Cardiac muscle cell (in vitro differentiated cells and primary cell): ENCODE measurements around the gene RBM28. TPM values are rescaled to one million over a fixed set of nuclear protein-coding genes. Genes with fewer than 3 reads are reported as not detected.
A peak's percentile ranks its signal among the peaks of the same experiment; 100 is the strongest.

Experiments used
- DNase-seq, 2 donors: peaks; one replicate each; pipeline versions ENCODE4 v3.0.0 to v3.0.0-alpha.2; 2010 to 2017; ENCODE audit warnings: low read depth in 1 of 2, low spot score in 1 of 2
- H3K27ac ChIP-seq: fragments of 200-600 bp; sonication (generic); 2 replicates; pipeline ENCODE4 v1.5.1; 2016
- H3K27me3 ChIP-seq: fragments of 200-600 bp; sonication (generic); 2 replicates; pipeline ENCODE4 v1.6.0; 2016; ENCODE audit warnings: control low read depth
- H3K36me3 ChIP-seq: fragments of 200-600 bp; sonication (generic); 2 replicates; pipeline ENCODE4 v1.5.1; 2016; ENCODE audit warnings: control low read depth
- H3K4me1 ChIP-seq: fragments of 200-600 bp; sonication (generic); 2 replicates; pipeline ENCODE4 v1.8.1; 2017; ENCODE audit warnings: low read depth, mild to moderate bottlenecking, mixed run types
- H3K4me3 ChIP-seq: fragments of 200-600 bp; sonication (generic); 2 replicates; pipeline ENCODE4 v1.5.1; 2016; ENCODE audit warnings: mild to moderate bottlenecking
- H3K9me3 ChIP-seq: fragments of 200-600 bp; sonication (generic); 2 replicates; pipeline ENCODE4 v1.5.1; 2017; ENCODE audit warnings: low read depth, mild to moderate bottlenecking, control low read depth
- CTCF ChIP-seq: IDR thresholded peaks from 2 replicates; pipeline ENCODE4 v1.5.1; 2012; ENCODE audit warnings: low read depth, mild to moderate bottlenecking, low read length
- polyA plus RNA-seq: library from polyadenylated mRNA; unstranded; fragments of >200 nt; fragmentation: Nextera tagmentation; extraction: Ambion mirVana; gene quantifications from 2 replicates; pipeline ENCODE4 v1.2.1, GENCODE V29; 2016
- total RNA-seq: library from RNA; depleted of rRNA; stranded (reverse); fragments of >200 nt; gene quantifications from 2 replicates; pipeline ENCODE4 v1.2.3, GENCODE V29; 2016

RBM28 gene
- total RNA-seq = 13.1 and 26.4 TPM in 2 replicates
- 23.0 and 33.5 TPM in 2 replicates for polyA plus RNA-seq

- peak; percentile 94 to 96 for DNase-seq
- no peak for TF ChIP-seq CTCF
- Histone ChIP-seq H3K27ac (peak within 1 kb of the TSS; percentile 93), H3K27me3 (peaks cover 6% of the 10 kb centered on the region), H3K9me3 (no peaks in the 10 kb centered on the region), H3K4me1 (no peaks in the 10 kb centered on the region), H3K36me3 (peaks cover 3% of the 10 kb centered on the region), H3K4me3 (peak within 1 kb of the TSS; percentile 60)
Measured at GRCh38 chr7:128343554-128344430, at the start of gene RBM28. TSS of gene RBM28 (minus strand) at chr7:128343908. CDS start at chr7:128343793, 115 bp downstream.

- H3K4me1 ChIP-seq = peaks cover 3% of the 10 kb centered on the region
- H3K9me3 ChIP-seq = no peaks in the 10 kb centered on the region
- TF ChIP-seq CTCF = no peak
- H3K27me3 ChIP-seq = no peaks in the 10 kb centered on the region
- no peak overlapping the region for H3K4me3 ChIP-seq
- DNase-seq = no peak
- no peaks in the 10 kb centered on the region for H3K36me3 ChIP-seq
- H3K27ac ChIP-seq = no peak overlapping the region
Measured at GRCh38 chr7:128392446-128393327, 49.0 kb upstream of the RBM28 start.

GRCh38 chr7:128391805-128392204, 48.1 kb upstream of the RBM28 start:
- Histone ChIP-seq H3K27me3 (no peaks in the 10 kb centered on the region), H3K36me3 (no peaks in the 10 kb centered on the region), H3K4me1 (peaks cover 3% of the 10 kb centered on the region), H3K4me3 (no peak overlapping the region), H3K27ac (no peak overlapping the region), H3K9me3 (no peaks in the 10 kb centered on the region)
- no peak for DNase-seq
- TF ChIP-seq CTCF = no peak

- H3K36me3 ChIP-seq = no peaks in the 10 kb centered on the region
- no peak for TF ChIP-seq CTCF
- H3K27me3 ChIP-seq = no peaks in the 10 kb centered on the region
- no peaks in the 10 kb centered on the region for H3K9me3 ChIP-seq
- peaks cover 3% of the 10 kb centered on the region for H3K4me1 ChIP-seq
- no peak for DNase-seq
- no peak overlapping the region for H3K27ac ChIP-seq
- H3K4me3 ChIP-seq = no peak overlapping the region
Measured at GRCh38 chr7:128390871-128391565, 47.3 kb upstream of the RBM28 start.
